HepG2 (cell line): ENCODE data around the gene SPAG4. TPM values are rescaled to one million over a fixed set of nuclear protein-coding genes. Genes with fewer than 3 reads are reported as not detected.

Source experiments
- EP300 ChIP-seq, 3 experiments: sonication (generic) in 1 of 3; formaldehyde crosslinking in 1 of 3; IDR thresholded peaks; 2 replicates each; pipeline versions ENCODE4 v1.5.1 to v1.6.1; 2011 to 2020; ENCODE audit warnings: low read depth in 2 of 3, low read length in 2 of 3, borderline replicate concordance in 1 of 3, improper control_type of control experiment in 1 of 3, mild to moderate bottlenecking in 1 of 3, missing genetic modification reagents in 1 of 3, moderate library complexity in 1 of 3
- GZF1 ChIP-seq: sonication (generic); formaldehyde crosslinking; IDR thresholded peaks from 2 replicates; pipeline ENCODE4 v1.5.1; 2020; ENCODE audit warnings: mild to moderate bottlenecking, missing genetic modification reagents
- HIVEP1 ChIP-seq: sonication (generic); formaldehyde crosslinking; IDR thresholded peaks from 2 replicates; pipeline ENCODE4 v1.4.0; 2020; ENCODE audit warnings: mild to moderate bottlenecking, missing genetic modification reagents
- RARA ChIP-seq: IDR thresholded peaks from 2 replicates; pipeline ENCODE4 v1.6.1; 2016; ENCODE audit warnings: missing genetic modification reagents, missing compliant biosample characterization
- SMAD9 ChIP-seq: sonication (generic); formaldehyde crosslinking; IDR thresholded peaks from 2 replicates; pipeline ENCODE4 v1.5.1; 2020; ENCODE audit warnings: mild to moderate bottlenecking, missing genetic modification reagents
- YY1 ChIP-seq: IDR thresholded peaks from 2 replicates; pipeline ENCODE4 v1.6.1; 2011; ENCODE audit warnings: low read length, low read depth, moderate library complexity, mild to moderate bottlenecking; ENCODE audit not compliant: insufficient read depth, insufficient replicate concordance
- ZBTB39 ChIP-seq: sonication (generic); formaldehyde crosslinking; IDR thresholded peaks from 2 replicates; pipeline ENCODE4 v1.5.0; 2020; ENCODE audit warnings: missing genetic modification reagents
- ZNF280D ChIP-seq: sonication (generic); formaldehyde crosslinking; IDR thresholded peaks from 2 replicates; pipeline ENCODE4 v1.5.1; 2020; ENCODE audit warnings: mild to moderate bottlenecking, missing genetic modification reagents
- ZNF431 ChIP-seq: sonication (generic); formaldehyde crosslinking; IDR thresholded peaks from 2 replicates; pipeline ENCODE4 v1.9.0; 2022; ENCODE audit warnings: missing genetic modification reagents, low read depth, mild to moderate bottlenecking, borderline replicate concordance
- ZNF766 ChIP-seq: sonication (generic); formaldehyde crosslinking; IDR thresholded peaks from 2 replicates; pipeline ENCODE4 v1.5.0; 2020; ENCODE audit warnings: missing genetic modification reagents, borderline replicate concordance
- ZNF788 ChIP-seq: sonication (generic); formaldehyde crosslinking; IDR thresholded peaks from 2 replicates; pipeline ENCODE4 v1.5.0; 2020; ENCODE audit warnings: mild to moderate bottlenecking, missing genetic modification reagents, borderline replicate concordance
- ZNF790 ChIP-seq: sonication (generic); formaldehyde crosslinking; IDR thresholded peaks from 2 replicates; pipeline ENCODE4 v1.8.0; 2022; ENCODE audit warnings: missing genetic modification reagents, mild to moderate bottlenecking, borderline replicate concordance
- polyA plus RNA-seq, 8 experiments: library from polyadenylated mRNA; depleted of rRNA in 3 of 8; stranded (reverse) in 7 of 8; unstranded in 1 of 8; fragments of >200 nt; fragmentation: Illumina TruSeq in 4 of 8; extraction: Trizol in 4 of 8; gene quantifications; 2 replicates each; pipeline versions ENCODE4 v1.2.1 to v1.2.3, GENCODE V29; 2011 to 2016; ENCODE audit warnings: low read depth in 4 of 8, missing spikeins in 1 of 8, mixed read lengths in 1 of 8; ENCODE audit not compliant: insufficient read depth in 1 of 8
- total RNA-seq, 5 experiments: library from RNA; depleted of rRNA; stranded (reverse); fragments of >200 nt; fragmentation: Illumina TruSeq; extraction: Trizol; gene quantifications; 2 replicates each; pipeline ENCODE4 v1.2.3, GENCODE V29; 2016; ENCODE audit warnings: low read depth in 1 of 5

Gene SPAG4
- total and polyA plus RNA-seq, 2 of the 13 experiments (the other 11 are each of a cell fraction or from before 2014, with no cell fraction given): 5.8 to 137 TPM

GRCh38 chr20:35587436-35587835 is 28.2 kb upstream of the SPAG4 start (continued):
- no peak for TF ChIP-seq YY1
- TF ChIP-seq ZNF431: no peak
- TF ChIP-seq ZNF790 (CRISPR knock-in tag): no peak
- no peak for TF ChIP-seq ZNF766
- TF ChIP-seq RARA: no peak
- no peak for TF ChIP-seq EP300 (IDR thresholded peaks at IDR 0.05; ENCODE audit: low read depth in 2 of 2, low read length in 2 of 2)
- TF ChIP-seq EP300 (CRISPR knock-in tag; IDR thresholded peaks at IDR 0.05; ENCODE audit: borderline replicate concordance): no peak
- no peak for TF ChIP-seq HIVEP1
- TF ChIP-seq ZBTB39 (CRISPR knock-in tag): no peak
- TF ChIP-seq ZNF788 (CRISPR knock-in tag): no peak
- no peak for TF ChIP-seq SMAD9
- no peak for TF ChIP-seq GZF1 (CRISPR knock-in tag)
- no peak for TF ChIP-seq ZNF280D (CRISPR knock-in tag)
